Osteoblast (primary cell): ENCODE results near the gene ENO4. TPM values are rescaled to one million over a fixed set of nuclear protein-coding genes. Genes with fewer than 3 reads are reported as not detected.

ENCODE experiments used
- DNase-seq: peaks from one replicate; pipeline ENCODE4 v3.0.0; 2011; ENCODE audit warnings: low spot score, mixed read lengths; ENCODE audit not compliant: insufficient read length; ENCODE audit errors: missing footprints
- H2AFZ ChIP-seq: 2 replicates; pipeline ENCODE4 v1.6.0; 2011; ENCODE audit warnings: mild to moderate bottlenecking, low read length
- H3K27ac ChIP-seq: 2 replicates; pipeline ENCODE4 v1.5.1; 2011; ENCODE audit warnings: mild to moderate bottlenecking, low read depth, low read length, moderate library complexity
- H3K27me3 ChIP-seq: 2 replicates; pipeline ENCODE4 v1.6.0; 2012; ENCODE audit warnings: mild to moderate bottlenecking, control low read depth, inconsistent platforms, low read length, moderate library complexity; ENCODE audit not compliant: insufficient read depth
- H3K36me3 ChIP-seq: 2 replicates; pipeline ENCODE4 v1.5.1; 2011; ENCODE audit warnings: mild to moderate bottlenecking, low read length, control low read depth, moderate library complexity; ENCODE audit not compliant: insufficient read depth
- H3K4me1 ChIP-seq: 2 replicates; pipeline ENCODE4 v1.5.1; 2011; ENCODE audit warnings: mild to moderate bottlenecking, low read length, control low read depth, moderate library complexity; ENCODE audit not compliant: insufficient read depth
- H3K4me2 ChIP-seq: 2 replicates; pipeline ENCODE4 v1.6.0; 2011; ENCODE audit warnings: mild to moderate bottlenecking, low read length; ENCODE audit not compliant: insufficient read depth
- H3K4me3 ChIP-seq: fragments of 200-600 bp; sonication (generic); 3 replicates; pipeline ENCODE4 v1.5.1; 2012; ENCODE audit warnings: mild to moderate bottlenecking, low read length, inconsistent platforms; ENCODE audit not compliant: insufficient read depth
- H3K79me2 ChIP-seq: 2 replicates; pipeline ENCODE4 v1.6.0; 2012; ENCODE audit warnings: mild to moderate bottlenecking, low read length, control low read depth, inconsistent platforms; ENCODE audit not compliant: insufficient read depth
- H3K9me3 ChIP-seq: 2 replicates; pipeline ENCODE4 v1.5.1; 2011; ENCODE audit warnings: low read depth, low read length, control low read depth
- H4K20me1 ChIP-seq: 2 replicates; pipeline ENCODE4 v1.6.0; 2012; ENCODE audit warnings: mild to moderate bottlenecking, low read length, control low read depth; ENCODE audit not compliant: insufficient read depth
- total RNA-seq: library from RNA; depleted of rRNA; stranded (reverse); fragments of >200 nt; gene quantifications from 2 replicates; pipeline ENCODE4 v1.2.3, GENCODE V29; 2012
- TF ChIP-seq, protein P1 (sequence below): IDR thresholded peaks from 2 replicates; pipeline ENCODE4 v1.5.1; 2011; ENCODE audit warnings: mild to moderate bottlenecking, low read depth, low read length, moderate library complexity; ENCODE audit errors: extremely low read depth

ENO4 gene
- total RNA-seq, 1 donor = 0.36 TPM

- Histone ChIP-seq H4K20me1 (no peaks in the 10 kb centered on the region), H3K79me2 (no peaks in the 10 kb centered on the region), H3K4me3 (no peak overlapping the region), H2AFZ (no peak overlapping the region), H3K9me3 (no peaks in the 10 kb centered on the region), H3K4me2 (no peak overlapping the region), H3K4me1 (peaks cover 9% of the 10 kb centered on the region), H3K27ac (no peak overlapping the region), H3K27me3 (peaks cover 18% of the 10 kb centered on the region), H3K36me3 (no peaks in the 10 kb centered on the region)
- no peak for DNase-seq
- TF ChIP-seq, protein P1, sequence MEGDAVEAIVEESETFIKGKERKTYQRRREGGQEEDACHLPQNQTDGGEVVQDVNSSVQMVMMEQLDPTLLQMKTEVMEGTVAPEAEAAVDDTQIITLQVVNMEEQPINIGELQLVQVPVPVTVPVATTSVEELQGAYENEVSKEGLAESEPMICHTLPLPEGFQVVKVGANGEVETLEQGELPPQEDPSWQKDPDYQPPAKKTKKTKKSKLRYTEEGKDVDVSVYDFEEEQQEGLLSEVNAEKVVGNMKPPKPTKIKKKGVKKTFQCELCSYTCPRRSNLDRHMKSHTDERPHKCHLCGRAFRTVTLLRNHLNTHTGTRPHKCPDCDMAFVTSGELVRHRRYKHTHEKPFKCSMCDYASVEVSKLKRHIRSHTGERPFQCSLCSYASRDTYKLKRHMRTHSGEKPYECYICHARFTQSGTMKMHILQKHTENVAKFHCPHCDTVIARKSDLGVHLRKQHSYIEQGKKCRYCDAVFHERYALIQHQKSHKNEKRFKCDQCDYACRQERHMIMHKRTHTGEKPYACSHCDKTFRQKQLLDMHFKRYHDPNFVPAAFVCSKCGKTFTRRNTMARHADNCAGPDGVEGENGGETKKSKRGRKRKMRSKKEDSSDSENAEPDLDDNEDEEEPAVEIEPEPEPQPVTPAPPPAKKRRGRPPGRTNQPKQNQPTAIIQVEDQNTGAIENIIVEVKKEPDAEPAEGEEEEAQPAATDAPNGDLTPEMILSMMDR = no peak
Measured at GRCh38 chr10:116817178-116817577, 32.1 kb upstream of the ENO4 start.

DNA sequence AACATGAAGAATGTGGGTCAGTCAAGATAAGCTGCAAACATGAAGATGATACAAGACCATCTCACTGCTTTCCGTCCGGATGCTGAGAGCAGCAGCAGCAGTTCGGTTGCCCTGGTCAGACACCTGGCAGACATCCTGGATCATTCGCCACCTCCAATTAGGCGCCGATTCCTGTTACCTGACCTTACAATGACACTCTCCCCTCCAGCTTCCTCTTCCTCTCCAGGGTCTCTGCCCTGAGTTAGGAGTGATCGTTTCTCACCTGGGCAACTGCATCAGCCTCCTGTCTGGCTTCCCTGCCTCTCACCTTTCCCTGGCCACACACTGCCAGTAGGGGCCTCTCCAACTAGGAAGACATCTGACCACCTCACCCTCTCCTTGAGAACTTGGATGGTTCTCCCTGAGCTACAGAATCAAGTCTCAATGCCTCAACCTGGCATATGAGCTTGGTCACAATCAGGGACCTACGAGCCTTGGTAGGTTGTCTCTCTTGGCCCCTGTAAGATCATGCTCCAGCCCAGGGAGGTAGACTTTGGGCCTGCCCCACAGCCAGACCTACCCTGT lies 31.4 kb upstream of the ENO4 start:
- peaks cover 9% of the 10 kb centered on the region for H3K4me1 ChIP-seq

GRCh38 chr10:116819999-116820677 lies 29.2 kb upstream of the ENO4 start:
- Histone ChIP-seq H3K79me2 (no peaks in the 10 kb centered on the region), H3K4me3 (no peak overlapping the region), H3K9me3 (no peaks in the 10 kb centered on the region), H3K4me1 (peaks cover 9% of the 10 kb centered on the region), H2AFZ (no peak overlapping the region), H3K27ac (no peak overlapping the region), H3K4me2 (no peak overlapping the region), H3K36me3 (no peaks in the 10 kb centered on the region), H4K20me1 (no peaks in the 10 kb centered on the region), H3K27me3 (peaks cover 12% of the 10 kb centered on the region)
- TF ChIP-seq, protein P1 = no peak
- no peak for DNase-seq

More for the DNA sequence above, 31.4 kb upstream of the ENO4 start:
- no peak overlapping the region for H2AFZ ChIP-seq
- H3K4me3 ChIP-seq = no peak overlapping the region
- DNase-seq = no peak
- TF ChIP-seq, protein P1 = no peak
- H3K36me3 ChIP-seq = no peaks in the 10 kb centered on the region
- H3K79me2 ChIP-seq = no peaks in the 10 kb centered on the region
- H3K27me3 ChIP-seq = peaks cover 18% of the 10 kb centered on the region
- H4K20me1 ChIP-seq = no peaks in the 10 kb centered on the region
- no peak overlapping the region for H3K27ac ChIP-seq
- no peak overlapping the region for H3K4me2 ChIP-seq
- no peaks in the 10 kb centered on the region for H3K9me3 ChIP-seq

GRCh38 chr10:116825901-116826300 lies 23.4 kb upstream of the ENO4 start:
- Histone ChIP-seq H3K27ac (no peak overlapping the region), H3K4me3 (no peak overlapping the region), H3K27me3 (no peaks in the 10 kb centered on the region), H3K9me3 (no peaks in the 10 kb centered on the region), H3K36me3 (no peaks in the 10 kb centered on the region), H3K79me2 (no peaks in the 10 kb centered on the region), H3K4me2 (no peak overlapping the region), H2AFZ (no peak overlapping the region), H4K20me1 (no peaks in the 10 kb centered on the region), H3K4me1 (peaks cover 3% of the 10 kb centered on the region)
- DNase-seq = no peak
- TF ChIP-seq, protein P1 = no peak
